Fibroblast of the conjunctiva (primary cell): ENCODE results near the gene NRGN.
"Not testable (repeated sequence)": the region's sequence is repeated elsewhere in the genome, so short reads cannot be mapped to it uniquely, and the experiment has no call there.

Experiments
- DNase-seq: peaks from one replicate; pipeline ENCODE4 v3.0.0-alpha.2; 2010; ENCODE audit warnings: low read depth

The NRGN gene

GRCh38 chr11:124757320-124757719 lies 17.6 kb downstream of the NRGN start:
- DNase-seq: no peak

DNA sequence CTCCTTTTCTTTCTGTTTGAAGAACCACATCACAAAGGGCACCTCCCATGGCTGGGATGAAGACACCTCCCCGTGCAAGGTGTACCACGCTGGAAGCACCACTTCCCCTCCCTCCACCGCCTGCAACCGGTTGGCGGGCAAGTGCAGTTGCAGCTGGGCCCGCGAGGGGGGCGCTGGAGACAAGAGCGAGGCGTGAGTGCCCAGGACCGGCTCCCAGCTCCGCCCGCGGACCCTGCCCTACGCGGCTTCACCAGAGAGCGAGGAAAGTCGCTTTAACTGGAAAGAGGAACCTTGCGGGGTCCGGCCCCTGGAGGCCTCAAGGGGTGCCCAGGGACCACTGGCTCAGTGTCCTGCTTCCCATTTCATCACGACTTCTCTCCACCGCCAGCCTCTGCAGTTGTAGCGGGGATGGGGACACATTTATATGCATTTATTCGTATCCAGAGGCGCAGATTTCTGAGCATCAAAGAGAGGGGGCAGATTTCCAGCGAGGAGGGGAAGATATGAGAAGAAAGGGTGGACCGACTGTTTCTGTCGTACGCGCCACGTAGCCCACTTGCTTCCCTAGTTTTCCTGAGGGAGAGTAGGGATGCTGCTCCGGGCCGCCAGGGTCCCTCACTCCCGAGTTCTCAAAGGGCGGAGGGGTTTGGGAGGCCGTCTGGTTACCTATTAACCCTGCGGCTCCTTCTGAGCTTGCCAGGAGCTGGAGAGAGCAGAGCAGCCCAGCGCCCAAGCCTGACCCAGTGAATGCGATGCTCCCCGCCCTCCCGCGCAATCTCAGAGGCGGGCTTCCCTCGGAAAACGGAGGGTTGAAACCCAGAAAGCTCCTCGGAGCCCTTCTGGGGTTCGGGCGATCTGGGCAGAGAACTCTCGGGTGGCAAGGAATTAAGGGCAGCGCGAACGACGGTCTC lies 18.9 kb downstream of the NRGN start:
- peak; percentile 39 for DNase-seq

DNA sequence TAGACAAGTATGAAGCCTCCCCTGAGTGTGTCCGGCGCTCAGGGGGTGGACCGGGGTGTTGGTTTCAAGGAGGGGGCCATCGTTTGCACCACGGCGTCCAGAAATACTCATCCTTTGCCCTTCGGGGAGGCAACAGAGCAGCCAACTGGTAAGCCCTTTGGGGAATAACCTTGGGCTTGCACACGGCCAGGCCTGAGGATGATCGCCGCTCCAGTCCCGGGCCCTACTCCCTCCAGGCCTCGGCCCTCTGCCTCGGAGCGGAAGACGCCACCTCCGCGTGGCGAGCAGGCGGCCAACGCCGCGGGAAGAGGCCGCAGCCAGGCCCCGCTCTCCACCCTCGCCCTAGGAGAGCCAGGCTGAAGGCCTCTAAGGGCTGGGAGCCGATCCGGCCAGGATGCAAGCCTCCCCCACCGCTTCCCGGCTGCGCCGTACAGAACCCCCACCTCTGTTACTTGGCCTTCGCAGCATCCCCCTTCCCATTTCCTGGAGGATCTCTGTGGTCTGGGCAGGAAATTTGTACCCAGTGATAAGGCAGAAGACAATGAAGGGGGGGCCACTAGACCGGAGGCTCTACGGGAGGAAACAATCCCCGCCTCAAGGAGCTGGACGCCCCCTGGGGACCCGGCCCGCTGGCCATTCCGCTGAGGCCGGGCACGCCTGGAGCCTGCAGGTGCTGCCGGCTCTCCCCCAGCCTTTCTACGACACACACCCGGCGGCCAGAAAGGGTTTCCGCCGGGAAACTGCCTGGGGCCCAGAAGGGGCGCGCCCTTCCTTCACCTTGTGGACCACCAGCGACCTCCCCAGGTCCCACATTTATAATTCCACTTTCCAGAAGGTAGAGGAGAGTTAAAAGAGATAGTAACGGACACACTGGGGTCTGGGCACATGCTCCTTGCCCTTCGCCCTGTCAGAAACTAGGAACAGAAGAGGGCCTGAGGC lies 19.8 kb downstream of the NRGN start:
- DNase-seq: no peak

GRCh38 chr11:124760205-124760652 lies 20.5 kb downstream of the NRGN start:
- no peak for DNase-seq

- DNase-seq: no peak
Measured at GRCh38 chr11:124760806-124761205, 21.1 kb downstream of the NRGN start.

- no peak for DNase-seq
Measured at GRCh38 chr11:124761301-124762104, 21.8 kb downstream of the NRGN start.

DNA sequence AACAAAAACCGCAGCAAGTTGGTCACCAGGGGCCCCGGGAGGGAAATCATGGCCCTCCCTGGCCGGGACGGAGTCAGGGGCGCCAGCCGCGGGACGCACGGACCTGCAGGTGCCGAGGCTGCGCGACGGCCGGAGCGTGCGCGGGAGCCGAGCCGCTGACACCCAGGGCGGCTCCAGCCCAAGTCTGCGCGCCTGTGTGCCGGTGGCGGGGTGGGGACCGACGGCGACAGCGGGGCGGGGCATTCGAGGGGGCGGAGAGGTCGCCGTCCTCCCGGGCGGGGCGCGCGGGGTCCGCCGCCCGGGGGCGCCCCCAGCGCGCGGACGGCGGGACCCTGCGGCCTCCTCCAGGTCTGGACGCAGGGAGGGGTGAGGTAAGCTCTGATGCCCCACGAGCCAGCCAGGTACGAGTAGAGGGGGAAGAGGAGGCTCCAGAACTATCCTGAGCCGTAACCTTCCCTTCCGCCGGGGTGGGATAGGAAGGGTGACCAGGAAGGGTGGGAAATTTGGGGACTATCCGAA lies 22.4 kb downstream of the NRGN start, which contains the start of gene ESAM:
Gene ESAM (minus strand): TSS at position 186 of the 519 bp plus-strand sequence. CDS start 136 bp downstream, at position 50.
- no peak for DNase-seq

- DNase-seq: no peak
Measured at GRCh38 chr11:124762624-124763155, 22.9 kb downstream of the NRGN start.

DNA sequence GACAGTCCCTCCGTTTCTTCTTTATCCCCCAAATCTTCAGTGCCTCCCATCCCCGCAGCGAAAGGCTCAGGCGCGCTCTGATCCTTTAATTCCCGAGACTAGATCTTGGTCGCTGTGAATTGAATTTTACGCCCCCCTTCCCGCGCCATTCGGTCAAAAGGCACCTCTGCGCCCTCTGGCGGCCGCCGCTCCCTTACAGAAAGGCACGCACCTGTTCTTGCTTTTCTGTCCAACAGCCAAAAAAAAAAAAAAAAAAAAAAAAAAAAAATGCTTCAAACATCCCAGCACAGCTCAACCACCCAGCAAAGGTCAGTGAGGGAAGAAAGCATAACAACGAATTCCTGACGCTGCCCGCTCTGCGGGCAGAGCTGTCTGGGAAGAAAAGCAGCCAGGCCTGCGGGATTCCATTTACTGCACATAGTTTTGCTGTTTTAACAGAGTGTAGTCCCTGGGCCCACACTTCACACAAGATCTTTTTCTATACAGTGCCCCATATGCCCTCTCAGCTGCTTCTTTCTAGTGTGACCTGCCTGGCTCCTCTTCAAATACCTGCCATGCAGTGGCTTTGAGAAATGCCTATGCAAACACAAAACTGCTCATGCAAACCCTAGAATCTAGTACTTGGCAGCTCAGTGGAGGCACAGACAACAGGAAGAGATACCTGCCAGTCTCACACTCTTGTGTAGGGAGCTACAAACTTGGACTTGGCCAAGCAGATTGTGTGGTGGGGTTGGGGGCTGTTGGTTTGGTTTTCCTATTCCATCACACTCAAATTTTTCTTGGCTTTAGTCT lies 23.6 kb downstream of the NRGN start:
- peak; percentile 37 for DNase-seq

- no peak for DNase-seq
Measured at GRCh38 chr11:124766156-124766555, 26.4 kb downstream of the NRGN start.

GRCh38 chr11:124768914-124769313 lies 29.2 kb downstream of the NRGN start:
- no peak for DNase-seq

DNA sequence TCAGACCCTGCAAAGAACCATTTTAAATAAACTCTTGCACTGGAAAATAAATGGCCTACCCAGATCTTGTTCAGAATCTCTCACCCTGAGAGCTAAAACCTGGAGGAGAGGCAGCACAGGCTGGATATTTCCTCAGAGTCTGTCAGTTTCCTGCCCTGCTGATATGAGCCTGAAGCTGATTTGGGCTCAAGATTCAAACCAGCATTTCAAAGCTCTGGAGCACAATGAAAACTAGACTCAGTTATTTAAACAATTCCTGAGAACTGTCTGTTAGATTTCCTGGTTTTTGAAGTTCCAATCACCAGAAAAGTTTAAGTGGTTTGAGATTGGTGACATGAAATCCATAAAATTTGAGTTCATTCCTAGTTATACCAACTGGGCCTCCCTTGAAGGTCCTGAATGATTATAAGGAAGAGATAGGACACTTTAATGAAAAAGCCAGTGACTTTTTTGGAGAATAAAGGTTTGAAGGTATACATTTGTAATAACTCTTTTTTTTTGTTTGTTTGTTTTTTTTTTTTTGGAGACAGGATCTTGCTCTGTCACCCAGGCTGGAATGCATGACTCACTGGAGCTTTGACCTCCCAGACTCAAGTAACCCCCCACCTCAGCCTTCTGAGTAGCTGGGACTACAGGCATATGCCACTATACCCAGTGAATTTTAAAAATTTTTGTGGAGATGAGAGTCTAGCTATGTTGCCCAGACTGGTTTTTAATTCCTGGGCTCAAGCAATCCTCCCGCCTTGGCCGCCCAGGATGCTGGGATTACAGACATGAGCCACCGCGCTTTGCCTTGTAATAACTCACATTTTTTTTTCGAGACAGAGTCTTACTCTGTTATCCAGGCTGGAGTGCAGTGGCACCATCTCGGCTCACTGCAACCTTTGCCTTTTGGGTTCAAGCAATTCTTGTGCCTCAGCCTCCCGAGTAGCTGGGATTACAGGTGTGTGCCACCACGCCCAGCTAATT lies 30.3 kb downstream of the NRGN start:
- no peak for DNase-seq

DNA sequence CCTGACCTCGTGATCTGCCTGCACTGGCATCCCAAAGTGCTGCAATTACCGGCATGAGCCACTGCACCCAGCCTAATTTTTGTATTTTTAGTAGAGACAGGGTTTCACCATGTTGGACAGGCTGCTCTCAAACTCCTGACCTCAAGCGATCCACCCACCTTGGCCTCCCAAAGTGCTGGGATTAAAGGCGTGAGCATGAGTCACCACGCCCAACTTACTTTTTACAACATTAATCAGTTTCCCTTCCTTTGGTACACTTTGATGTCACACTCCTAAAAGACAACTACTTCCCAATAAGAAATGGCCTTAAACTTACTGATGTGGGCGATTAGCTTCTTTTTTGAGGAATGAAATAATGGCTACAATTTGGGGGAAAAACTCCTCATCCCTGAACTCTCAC lies 31.2 kb downstream of the NRGN start:
- DNase-seq: not testable (repeated sequence)

DNA sequence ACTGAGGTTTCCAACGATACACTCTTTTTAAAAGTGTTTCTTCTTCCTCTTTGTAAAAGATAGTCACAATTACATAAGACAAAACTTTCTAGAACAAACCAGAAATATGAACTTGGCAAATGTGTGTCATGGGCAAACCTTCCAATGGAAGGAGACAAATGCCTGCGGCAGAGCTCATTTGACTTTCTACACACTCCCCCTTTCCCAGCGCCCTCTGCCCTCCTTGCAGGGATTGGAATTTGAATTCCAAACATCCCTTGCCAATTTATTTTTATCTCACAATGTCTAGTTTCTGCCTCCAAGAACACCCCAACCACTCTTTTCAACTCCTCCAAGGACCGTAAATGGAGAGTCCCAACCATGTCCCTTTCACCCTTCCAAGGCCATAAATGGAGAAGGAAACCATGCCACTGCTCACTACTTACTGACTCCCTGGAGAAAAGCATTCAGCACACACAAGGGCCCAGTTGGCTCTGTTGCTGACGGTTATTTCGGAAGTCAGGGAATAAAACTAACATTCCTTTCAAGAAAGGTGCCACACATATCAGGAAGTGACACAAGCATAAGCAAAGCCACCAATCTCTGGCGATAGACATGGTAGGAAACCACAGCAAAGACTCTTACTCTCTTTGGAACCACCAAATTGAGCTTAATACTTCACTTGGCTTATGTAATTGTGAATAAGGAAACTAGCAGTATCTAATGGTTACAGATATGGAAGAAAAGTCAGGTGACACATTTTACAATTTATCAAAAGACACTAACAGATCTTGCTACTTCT lies 37.3 kb downstream of the NRGN start:
- no peak for DNase-seq

DNA sequence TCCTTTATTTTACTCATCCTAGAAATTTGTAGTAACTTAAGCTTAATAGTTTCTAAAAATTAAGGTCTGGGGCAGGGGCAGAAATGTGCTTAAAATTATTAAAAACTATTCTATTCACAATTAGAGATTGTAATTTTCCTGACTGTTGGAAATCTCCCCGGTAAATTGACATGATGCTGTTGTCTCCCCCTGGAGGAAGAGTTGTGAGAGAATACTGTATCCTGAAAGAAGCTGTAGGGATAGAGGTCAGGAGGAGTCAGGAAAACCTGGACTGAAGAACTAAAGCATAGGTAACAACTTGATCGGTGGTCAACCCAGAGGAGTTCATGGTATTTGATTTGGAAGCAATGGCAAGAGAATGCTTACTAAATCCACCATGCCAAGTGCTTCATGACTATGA lies 38.5 kb downstream of the NRGN start:
- DNase-seq: no peak

DNA sequence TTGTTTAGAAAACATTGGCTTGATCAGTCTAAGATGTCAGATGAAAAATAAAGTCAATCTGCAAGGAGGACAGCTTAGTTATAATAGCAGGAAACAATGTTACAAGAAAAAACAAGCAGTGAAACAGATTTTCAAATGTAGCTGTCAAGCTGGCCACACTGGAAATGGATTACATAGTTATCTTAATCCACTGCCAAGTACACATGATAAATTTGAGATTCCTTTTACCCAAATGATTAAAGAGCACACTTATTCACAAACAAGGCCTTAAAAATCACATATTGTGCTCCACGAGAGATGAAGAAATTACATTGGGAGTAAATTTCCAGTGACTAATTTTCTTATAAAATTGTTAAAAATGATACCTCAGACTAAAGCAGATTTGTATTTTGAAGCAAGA lies 39.8 kb downstream of the NRGN start:
- no peak for DNase-seq

GRCh38 chr11:124783002-124783401 lies 43.3 kb downstream of the NRGN start:
- no peak for DNase-seq

- no peak for DNase-seq
Measured at GRCh38 chr11:124784051-124784450, 44.3 kb downstream of the NRGN start.
